H9 (cell line): ENCODE results near the gene ZNF365. TPM values are rescaled to one million over a fixed set of nuclear protein-coding genes. Genes with fewer than 3 reads are reported as not detected.

Experiments used
- DNase-seq: peaks from one replicate; pipeline ENCODE4 v3.0.0-alpha.2; 2017
- H2AFZ ChIP-seq: one replicate; pipeline ENCODE4 v1.6.1; 2013; ENCODE audit warnings: mild to moderate bottlenecking, low read length, control low read depth, moderate library complexity
- H2AK5ac ChIP-seq: 2 replicates; pipeline ENCODE4 v1.6.1; 2013; ENCODE audit warnings: low read length, control low read depth, mixed read lengths; ENCODE audit not compliant: insufficient read length
- H2BK120ac ChIP-seq: one replicate; pipeline ENCODE4 v1.6.1; 2013; ENCODE audit warnings: low read depth, mild to moderate bottlenecking, low read length, control low read depth, inconsistent platforms; ENCODE audit not compliant: poor library complexity, severe bottlenecking
- H2BK12ac ChIP-seq: 2 replicates; pipeline ENCODE4 v1.6.1; 2013; ENCODE audit warnings: low read length, control low read depth, mixed read lengths, low read depth; ENCODE audit not compliant: insufficient read length
- H2BK15ac ChIP-seq: 2 replicates; pipeline ENCODE4 v1.6.1; 2013; ENCODE audit warnings: low read depth, low read length, control low read depth
- H2BK20ac ChIP-seq: one replicate; pipeline ENCODE4 v1.6.1; 2013; ENCODE audit warnings: low read depth, mild to moderate bottlenecking, low read length, control low read depth, inconsistent platforms; ENCODE audit not compliant: poor library complexity, severe bottlenecking
- H2BK5ac ChIP-seq: 2 replicates; pipeline ENCODE4 v1.6.1; 2013; ENCODE audit warnings: low read length, control low read depth, mixed read lengths; ENCODE audit not compliant: insufficient read length
- H3K14ac ChIP-seq: 2 replicates; pipeline ENCODE4 v1.6.1; 2013; ENCODE audit warnings: low read length, control low read depth; ENCODE audit not compliant: insufficient read depth
- H3K18ac ChIP-seq: 2 replicates; pipeline ENCODE4 v1.6.1; 2013; ENCODE audit warnings: low read depth, mild to moderate bottlenecking, mixed read lengths, low read length, control low read depth; ENCODE audit not compliant: insufficient read length
- H3K23ac ChIP-seq: 2 replicates; pipeline ENCODE4 v1.6.1; 2013; ENCODE audit warnings: low read length, control low read depth, mixed read lengths, low read depth; ENCODE audit not compliant: insufficient read length
- H3K23me2 ChIP-seq: 2 replicates; pipeline ENCODE4 v1.6.1; 2013; ENCODE audit warnings: low read depth, mild to moderate bottlenecking, mixed read lengths, low read length, control low read depth; ENCODE audit not compliant: insufficient read length, poor library complexity, severe bottlenecking
- H3K27ac ChIP-seq: 2 replicates; pipeline ENCODE4 v1.5.1; 2013; ENCODE audit warnings: low read length, control low read depth, mixed read lengths, low read depth; ENCODE audit not compliant: insufficient read length
- H3K27me3 ChIP-seq: 2 replicates; pipeline ENCODE4 v1.6.1; 2013; ENCODE audit warnings: low read length, control low read depth, inconsistent platforms; ENCODE audit not compliant: insufficient read depth
- H3K4ac ChIP-seq: 2 replicates; pipeline ENCODE4 v1.6.1; 2013; ENCODE audit warnings: low read depth, mild to moderate bottlenecking, control low read depth, inconsistent platforms, low read length, moderate library complexity
- H3K4me1 ChIP-seq: 2 replicates; pipeline ENCODE4 v1.6.1; 2013; ENCODE audit warnings: low read length, control low read depth, inconsistent platforms; ENCODE audit not compliant: insufficient read depth
- H3K4me2 ChIP-seq: 2 replicates; pipeline ENCODE4 v1.6.1; 2013; ENCODE audit warnings: low read length, control low read depth, mixed read lengths; ENCODE audit not compliant: insufficient read length, insufficient read depth
- H3K56ac ChIP-seq: 2 replicates; pipeline ENCODE4 v1.6.1; 2013; ENCODE audit warnings: low read depth, mild to moderate bottlenecking, mixed read lengths, low read length, control low read depth; ENCODE audit not compliant: insufficient read length
- H3K79me1 ChIP-seq: 2 replicates; pipeline ENCODE4 v1.6.1; 2013; ENCODE audit warnings: low read depth, mild to moderate bottlenecking, moderate library complexity, low read length, control low read depth, inconsistent platforms; ENCODE audit not compliant: insufficient read depth, poor library complexity, severe bottlenecking
- H3K79me2 ChIP-seq: 2 replicates; pipeline ENCODE4 v1.6.1; 2013; ENCODE audit warnings: low read length, control low read depth, inconsistent platforms; ENCODE audit not compliant: insufficient read depth
- H3K9ac ChIP-seq: 2 replicates; pipeline ENCODE4 v1.6.1; 2013; ENCODE audit warnings: low read length, control low read depth, mixed read lengths; ENCODE audit not compliant: insufficient read length; ENCODE audit errors: extremely low read depth
- H3K9me3 ChIP-seq: one replicate; pipeline ENCODE4 v1.6.1; 2013; ENCODE audit warnings: low read depth, low read length, inconsistent platforms; ENCODE audit not compliant: control insufficient read depth
- H3T11ph ChIP-seq: one replicate; pipeline ENCODE4 v1.6.1; 2013; ENCODE audit warnings: mild to moderate bottlenecking, low read length, control low read depth, inconsistent platforms
- H4K20me1 ChIP-seq: one replicate; pipeline ENCODE4 v1.6.1; 2013; ENCODE audit not compliant: control insufficient read depth, insufficient read length, insufficient read depth
- H4K5ac ChIP-seq: 2 replicates; pipeline ENCODE4 v1.6.1; 2013; ENCODE audit warnings: low read depth, mild to moderate bottlenecking, mixed read lengths, low read length, control low read depth; ENCODE audit not compliant: insufficient read length
- H4K8ac ChIP-seq: replicated peaks from 2 replicates; pipeline ENCODE4 v1.6.1; 2013; ENCODE audit warnings: low read length, control low read depth, mixed read lengths, low read depth; ENCODE audit not compliant: insufficient read length
- H4K91ac ChIP-seq: 2 replicates; pipeline ENCODE4 v1.6.1; 2013; ENCODE audit warnings: low read depth, mild to moderate bottlenecking, moderate library complexity, mixed read lengths, low read length, control low read depth; ENCODE audit not compliant: insufficient read length
- H3K27ac Mint-ChIP-seq, 3 experiments: 2 replicates in 2 of 3; 3 replicates in 1 of 3; pipeline ENCODE4 v1.8.0; 2020 to 2021; ENCODE audit warnings: mixed read lengths in 3 of 3, mild to moderate bottlenecking in 1 of 3, moderate library complexity in 1 of 3
- H3K27me3 Mint-ChIP-seq: 2 replicates; pipeline ENCODE4 v1.8.0; 2021; ENCODE audit warnings: low read depth, mild to moderate bottlenecking, moderate library complexity, mixed read lengths
- H3K36me3 Mint-ChIP-seq, 3 experiments: 2 replicates in 2 of 3; 3 replicates in 1 of 3; pipeline ENCODE4 v1.8.0; 2020 to 2021; ENCODE audit warnings: low read depth in 3 of 3, mixed read lengths in 3 of 3; ENCODE audit not compliant: insufficient read depth in 1 of 3
- H3K4me1 Mint-ChIP-seq, 2 experiments: 2 replicates each; pipeline ENCODE4 v1.8.0; 2020; ENCODE audit warnings: mixed read lengths in 2 of 2
- H3K4me3 Mint-ChIP-seq, 2 experiments: 2 replicates in 1 of 2; 3 replicates in 1 of 2; pipeline ENCODE4 v1.8.0; 2020 to 2021; ENCODE audit warnings: mild to moderate bottlenecking in 2 of 2, mixed read lengths in 2 of 2, moderate library complexity in 1 of 2
- H3K9me3 Mint-ChIP-seq, 2 experiments: 2 replicates in 1 of 2; 3 replicates in 1 of 2; pipeline ENCODE4 v1.8.0; 2020; ENCODE audit warnings: mild to moderate bottlenecking in 2 of 2, mixed read lengths in 2 of 2, moderate library complexity in 1 of 2
- WGBS: extraction: QIAGEN DNeasy Blood & Tissue Kit; methylation state at CpG from one replicate; pipeline ENCODE4 v1.1.7; 2013; ENCODE audit warnings: missing lambda C conversion rate, low lambda C conversion rate, mixed read lengths; ENCODE audit not compliant: insufficient read length; ENCODE audit errors: extremely low coverage; 5-methylcytosine and 5-hydroxymethylcytosine counted together
- total RNA-seq: library from RNA; stranded (reverse); gene quantifications from 2 replicates; pipeline ENCODE4 v1.2.1, GENCODE V29; 2021
- TF ChIP-seq, protein P1 (sequence below): fragments of 200-600 bp; sonication (generic); conservative IDR thresholded peaks from 3 replicates; pipeline ENCODE4 v1.8.0; 2021; ENCODE audit warnings: antibody characterized with exemption, mild to moderate bottlenecking

ZNF365 gene
- total RNA-seq, 1 experiment from 2014 or later = 0.59 TPM

- no peak overlapping the region for H4K91ac ChIP-seq
- peaks cover 6% of the 10 kb centered on the region; the same call in 1 of the 2 replicates for H3K27me3 ChIP-seq
- H3K14ac ChIP-seq = no peak overlapping the region
- H3K4me2 ChIP-seq = peak overlapping the region; percentile 32
- peaks cover 0 to 3% of the 10 kb centered on the region in 2 experiments; a peak in 2 of 5 replicates for H3K9me3 Mint-ChIP-seq
- H2BK20ac ChIP-seq = no peak overlapping the region
- H3K79me1 ChIP-seq = no peaks in the 10 kb centered on the region
- peaks cover 47% of the 10 kb centered on the region for H3K27me3 Mint-ChIP-seq
- H3K18ac ChIP-seq = no peak overlapping the region
- no peak overlapping the region for H3K23ac ChIP-seq
- H3K9me3 ChIP-seq = no peaks in the 10 kb centered on the region
- H3K36me3 Mint-ChIP-seq = no peaks in the 10 kb centered on the region
- DNase-seq = no peak
- H3K56ac ChIP-seq = no peak overlapping the region
- no peaks in the 10 kb centered on the region for H3K23me2 ChIP-seq
- no peaks in the 10 kb centered on the region for H3K79me2 ChIP-seq
- no peak overlapping the region for H4K5ac ChIP-seq
- H3K4me1 Mint-ChIP-seq = peaks cover 5 to 7% of the 10 kb centered on the region in 2 experiments
- no peak overlapping the region for H2AK5ac ChIP-seq
- H3K27ac ChIP-seq = no peak overlapping the region
- H3K4ac ChIP-seq = no peak overlapping the region
- H2BK12ac ChIP-seq = no peak overlapping the region
- H2AFZ ChIP-seq = no peak overlapping the region
- no peaks in the 10 kb centered on the region for H4K20me1 ChIP-seq
- H3T11ph ChIP-seq = no peak overlapping the region
- no peak overlapping the region for H2BK15ac ChIP-seq
- no peaks in the 10 kb centered on the region for H3K4me1 ChIP-seq
- H3K4me3 Mint-ChIP-seq = peak overlapping the region; percentile 68 to 84
- TF ChIP-seq, protein P1, sequence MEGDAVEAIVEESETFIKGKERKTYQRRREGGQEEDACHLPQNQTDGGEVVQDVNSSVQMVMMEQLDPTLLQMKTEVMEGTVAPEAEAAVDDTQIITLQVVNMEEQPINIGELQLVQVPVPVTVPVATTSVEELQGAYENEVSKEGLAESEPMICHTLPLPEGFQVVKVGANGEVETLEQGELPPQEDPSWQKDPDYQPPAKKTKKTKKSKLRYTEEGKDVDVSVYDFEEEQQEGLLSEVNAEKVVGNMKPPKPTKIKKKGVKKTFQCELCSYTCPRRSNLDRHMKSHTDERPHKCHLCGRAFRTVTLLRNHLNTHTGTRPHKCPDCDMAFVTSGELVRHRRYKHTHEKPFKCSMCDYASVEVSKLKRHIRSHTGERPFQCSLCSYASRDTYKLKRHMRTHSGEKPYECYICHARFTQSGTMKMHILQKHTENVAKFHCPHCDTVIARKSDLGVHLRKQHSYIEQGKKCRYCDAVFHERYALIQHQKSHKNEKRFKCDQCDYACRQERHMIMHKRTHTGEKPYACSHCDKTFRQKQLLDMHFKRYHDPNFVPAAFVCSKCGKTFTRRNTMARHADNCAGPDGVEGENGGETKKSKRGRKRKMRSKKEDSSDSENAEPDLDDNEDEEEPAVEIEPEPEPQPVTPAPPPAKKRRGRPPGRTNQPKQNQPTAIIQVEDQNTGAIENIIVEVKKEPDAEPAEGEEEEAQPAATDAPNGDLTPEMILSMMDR = no peak
- no CpG with 5 or more reads among the region's 12 CpGs for WGBS
- no peak overlapping the region for H2BK120ac ChIP-seq
- no peak overlapping the region for H4K8ac ChIP-seq
- H3K9ac ChIP-seq = no peak overlapping the region
- H2BK5ac ChIP-seq = no peak overlapping the region
- no peak overlapping the region for H3K27ac Mint-ChIP-seq
Measured at GRCh38 chr10:62374862-62375710, 917 bp downstream of the ZNF365 start.
